Hepatocyte (in vitro differentiated cells): Measurements from ENCODE around the gene PRKRIP1.

Experiments used
- EZH2 ChIP-seq: fragments of 200-600 bp; sonication (generic); IDR thresholded peaks from 2 replicates; pipeline ENCODE4 v1.6.1; 2016; ENCODE audit warnings: antibody characterized with exemption, mild to moderate bottlenecking, borderline replicate concordance
- EZH2phosphoT487 ChIP-seq: fragments of 200-600 bp; sonication (generic); IDR thresholded peaks from one replicate; pipeline ENCODE4 v1.6.1; 2018; ENCODE audit warnings: antibody characterized with exemption, mild to moderate bottlenecking, low read depth, moderate library complexity; ENCODE audit not compliant: unreplicated experiment, severe bottlenecking
- TF ChIP-seq, protein P1 (sequence below): fragments of 200-600 bp; sonication (generic); IDR thresholded peaks from 2 replicates; pipeline ENCODE4 v1.5.1; 2016; ENCODE audit warnings: antibody characterized with exemption, mild to moderate bottlenecking; ENCODE audit not compliant: poor library complexity

DNA sequence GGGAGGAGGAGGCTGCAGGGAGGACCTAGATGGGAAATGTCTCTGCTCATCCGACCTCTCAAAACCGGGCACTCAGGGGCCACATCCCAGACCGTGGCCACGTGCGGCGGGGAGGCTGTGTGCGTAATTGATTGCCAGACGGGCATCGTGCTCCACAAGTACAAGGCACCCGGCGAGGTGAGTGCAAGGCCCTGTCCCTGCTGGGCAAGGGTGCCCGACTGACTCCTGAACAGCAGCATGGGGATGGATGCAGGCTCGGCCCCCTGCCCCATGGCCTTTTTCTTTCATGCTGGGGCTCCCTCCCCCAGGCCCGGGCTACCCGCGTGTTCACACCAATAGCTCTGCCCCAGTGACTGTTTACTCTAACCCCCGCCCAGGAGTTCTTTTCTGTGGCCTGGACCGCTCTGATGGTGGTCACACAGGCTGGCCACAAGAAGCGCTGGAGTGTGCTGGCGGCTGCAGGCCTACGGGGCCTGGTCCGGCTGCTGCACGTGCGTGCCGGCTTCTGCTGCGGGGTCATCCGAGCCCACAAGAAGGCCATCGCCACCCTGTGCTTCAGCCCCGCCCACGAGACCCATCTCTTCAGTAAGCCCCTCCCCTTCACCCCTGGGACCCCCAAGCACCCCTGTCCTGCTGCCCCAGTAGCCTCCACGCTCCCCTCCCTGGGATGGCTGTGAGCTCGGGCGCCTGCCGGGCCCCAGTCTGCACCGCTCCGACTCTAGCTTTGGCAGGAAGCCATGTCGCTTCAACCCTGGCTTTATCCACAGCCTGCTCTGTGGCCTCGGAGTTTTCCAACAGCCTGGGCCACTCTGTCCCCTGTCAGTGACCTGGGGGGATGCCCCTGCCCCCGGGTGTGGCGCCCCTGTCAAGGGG lies 72.6 kb downstream of the PRKRIP1 start:
- TF ChIP-seq, protein P1, sequence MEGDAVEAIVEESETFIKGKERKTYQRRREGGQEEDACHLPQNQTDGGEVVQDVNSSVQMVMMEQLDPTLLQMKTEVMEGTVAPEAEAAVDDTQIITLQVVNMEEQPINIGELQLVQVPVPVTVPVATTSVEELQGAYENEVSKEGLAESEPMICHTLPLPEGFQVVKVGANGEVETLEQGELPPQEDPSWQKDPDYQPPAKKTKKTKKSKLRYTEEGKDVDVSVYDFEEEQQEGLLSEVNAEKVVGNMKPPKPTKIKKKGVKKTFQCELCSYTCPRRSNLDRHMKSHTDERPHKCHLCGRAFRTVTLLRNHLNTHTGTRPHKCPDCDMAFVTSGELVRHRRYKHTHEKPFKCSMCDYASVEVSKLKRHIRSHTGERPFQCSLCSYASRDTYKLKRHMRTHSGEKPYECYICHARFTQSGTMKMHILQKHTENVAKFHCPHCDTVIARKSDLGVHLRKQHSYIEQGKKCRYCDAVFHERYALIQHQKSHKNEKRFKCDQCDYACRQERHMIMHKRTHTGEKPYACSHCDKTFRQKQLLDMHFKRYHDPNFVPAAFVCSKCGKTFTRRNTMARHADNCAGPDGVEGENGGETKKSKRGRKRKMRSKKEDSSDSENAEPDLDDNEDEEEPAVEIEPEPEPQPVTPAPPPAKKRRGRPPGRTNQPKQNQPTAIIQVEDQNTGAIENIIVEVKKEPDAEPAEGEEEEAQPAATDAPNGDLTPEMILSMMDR = no peak
- TF ChIP-seq EZH2 (no peak), EZH2phosphoT487 (no peak)
